ENCODE data around the gene FMNL3. TPM values are rescaled to one million over a fixed set of nuclear protein-coding genes. Genes with fewer than 3 reads are reported as not detected.

The FMNL3 gene
- total and polyA plus RNA-seq, 2 of the 13 experiments (the other 11 are each of a cell fraction or from before 2014, with no cell fraction given) = 0.44 to 1.1 TPM

GRCh38 chr12:49741882-49742620 lies 34.8 kb upstream of the FMNL3 start (continued):
- TF ChIP-seq THRA (CRISPR knock-in tag; IDR thresholded peaks at IDR 0.05; ENCODE audit: borderline replicate concordance) = peak; percentile 89; the same call in 1 of the 2 replicates
- no peak; the same call in 1 of the 2 replicates for TF ChIP-seq ZBTB37 (CRISPR knock-in tag; IDR thresholded peaks at IDR 0.05)
- 0 out of 2 replicates have a peak, but pooled peaks have one; percentile 11 for TF ChIP-seq HNRNPL (IDR thresholded peaks at IDR 0.05; ENCODE audit: low read depth, low read length)
- TF ChIP-seq HMGXB4 (CRISPR knock-in tag; IDR thresholded peaks at IDR 0.05; ENCODE audit: borderline replicate concordance in 1 of 2, low read depth in 1 of 2) = peak in 1 of 2 experiments; percentile 42; a peak in 1 of 4 replicates
- TF ChIP-seq REL (CRISPR knock-in tag; conservative IDR thresholded peaks at IDR 0.05) = no peak
- TF ChIP-seq ZNF142 (CRISPR knock-in tag; IDR thresholded peaks at IDR 0.05) = no peak; the same call in 1 of the 2 replicates
- no peak for TF ChIP-seq ZSCAN31 (CRISPR knock-in tag; IDR thresholded peaks at IDR 0.05; ENCODE audit: low read depth)
- TF ChIP-seq BCL6 (CRISPR knock-in tag; IDR thresholded peaks at IDR 0.05) = peak; percentile 94
- no peak for TF ChIP-seq ZNF446 (CRISPR knock-in tag; IDR thresholded peaks at IDR 0.05)
- TF ChIP-seq ZNF614 (CRISPR knock-in tag; IDR thresholded peaks at IDR 0.05; ENCODE audit: borderline replicate concordance) = no peak
- no peak for TF ChIP-seq RFX3 (CRISPR knock-in tag; IDR thresholded peaks at IDR 0.05)
- peak; percentile 68; the same call in 1 of the 2 replicates for TF ChIP-seq KDM2A (CRISPR knock-in tag; IDR thresholded peaks at IDR 0.05; ENCODE audit: borderline replicate concordance, low read depth)
- no peak for TF ChIP-seq ATAD3A (CRISPR knock-in tag; IDR thresholded peaks at IDR 0.05)
- no peak for TF ChIP-seq NFYB (CRISPR knock-in tag; IDR thresholded peaks at IDR 0.05)
- TF ChIP-seq ZNF337 (CRISPR knock-in tag; IDR thresholded peaks at IDR 0.05; ENCODE audit: borderline replicate concordance, low read depth) = no peak
